ENCODE data around the gene MICB.

Gene MICB

DNA sequence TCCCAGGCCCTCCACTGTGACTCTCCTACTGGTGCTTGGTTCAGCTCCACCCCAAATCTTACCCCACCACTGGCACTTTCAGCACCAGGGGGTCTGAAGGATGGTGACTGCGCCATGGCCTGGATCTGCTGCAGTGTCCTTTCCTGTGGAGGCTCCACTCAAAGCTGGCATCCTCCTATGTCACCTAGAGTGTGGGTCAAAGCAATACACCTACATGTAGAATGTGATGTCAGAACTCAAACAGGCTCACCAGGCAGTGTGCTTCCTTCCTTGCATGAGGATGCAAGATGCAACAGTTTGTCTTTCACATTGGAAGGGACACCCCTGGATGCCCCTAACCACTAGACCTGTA lies 32.8 kb upstream of the MICB start:
- Histone ChIP-seq H2AFZ (no peak overlapping the region), H3K36me3 (ENCODE audit: control insufficient read depth, insufficient read depth, low read length) (no peaks in the 10 kb centered on the region), H3K9ac (no peak overlapping the region), H3K4me3 (ENCODE audit: low read depth, low read length) (no peak overlapping the region), H3K27me3 (ENCODE audit: control insufficient read depth, insufficient read depth, low read length) (no peaks in the 10 kb centered on the region), H3K4me1 (peaks cover 19% of the 10 kb centered on the region), H3K79me2 (no peaks in the 10 kb centered on the region), H3K27ac (no peak overlapping the region), H3K4me2 (ENCODE audit: low read length) (peak overlapping the region; percentile 90), H3K9me3 (ENCODE audit: control insufficient read depth, low read length) (no peaks in the 10 kb centered on the region)
- TF ChIP-seq, protein P1, sequence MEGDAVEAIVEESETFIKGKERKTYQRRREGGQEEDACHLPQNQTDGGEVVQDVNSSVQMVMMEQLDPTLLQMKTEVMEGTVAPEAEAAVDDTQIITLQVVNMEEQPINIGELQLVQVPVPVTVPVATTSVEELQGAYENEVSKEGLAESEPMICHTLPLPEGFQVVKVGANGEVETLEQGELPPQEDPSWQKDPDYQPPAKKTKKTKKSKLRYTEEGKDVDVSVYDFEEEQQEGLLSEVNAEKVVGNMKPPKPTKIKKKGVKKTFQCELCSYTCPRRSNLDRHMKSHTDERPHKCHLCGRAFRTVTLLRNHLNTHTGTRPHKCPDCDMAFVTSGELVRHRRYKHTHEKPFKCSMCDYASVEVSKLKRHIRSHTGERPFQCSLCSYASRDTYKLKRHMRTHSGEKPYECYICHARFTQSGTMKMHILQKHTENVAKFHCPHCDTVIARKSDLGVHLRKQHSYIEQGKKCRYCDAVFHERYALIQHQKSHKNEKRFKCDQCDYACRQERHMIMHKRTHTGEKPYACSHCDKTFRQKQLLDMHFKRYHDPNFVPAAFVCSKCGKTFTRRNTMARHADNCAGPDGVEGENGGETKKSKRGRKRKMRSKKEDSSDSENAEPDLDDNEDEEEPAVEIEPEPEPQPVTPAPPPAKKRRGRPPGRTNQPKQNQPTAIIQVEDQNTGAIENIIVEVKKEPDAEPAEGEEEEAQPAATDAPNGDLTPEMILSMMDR (IDR thresholded peaks at IDR 0.05): no peak

DNA sequence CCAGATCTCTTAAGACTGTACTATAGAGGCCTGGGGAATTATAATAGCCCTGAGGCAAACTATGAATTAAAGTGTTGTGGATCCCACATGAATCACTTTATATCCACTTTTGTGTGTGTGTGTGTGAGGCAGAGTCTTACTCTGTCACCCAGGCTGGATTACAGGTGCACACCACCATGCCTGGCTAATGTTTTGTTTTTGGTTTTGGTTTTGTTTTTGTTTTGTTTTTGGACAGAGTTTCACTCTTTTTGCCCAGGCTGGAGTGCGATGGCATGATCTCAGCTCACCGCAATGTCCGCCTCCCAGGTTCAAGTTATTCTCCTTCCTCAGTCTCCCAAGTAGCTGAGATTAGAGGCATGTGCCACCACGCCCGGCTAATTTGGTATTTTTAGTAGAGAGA lies 32.2 kb upstream of the MICB start:
- no peak overlapping the region for H2AFZ ChIP-seq
- H3K27me3 ChIP-seq (ENCODE audit: control insufficient read depth, insufficient read depth, low read length): no peaks in the 10 kb centered on the region
- H3K4me1 ChIP-seq: peaks cover 19% of the 10 kb centered on the region
- TF ChIP-seq, protein P1 (IDR thresholded peaks at IDR 0.05): no peak
- H3K79me2 ChIP-seq: no peaks in the 10 kb centered on the region
- H3K27ac ChIP-seq: no peak overlapping the region
- no peaks in the 10 kb centered on the region for H3K9me3 ChIP-seq (ENCODE audit: control insufficient read depth, low read length)
- H3K36me3 ChIP-seq (ENCODE audit: control insufficient read depth, insufficient read depth, low read length): no peaks in the 10 kb centered on the region
- H3K4me3 ChIP-seq (ENCODE audit: low read depth, low read length): no peak overlapping the region
- no peak overlapping the region for H3K9ac ChIP-seq
- H3K4me2 ChIP-seq (ENCODE audit: low read length): no peak overlapping the region

DNA sequence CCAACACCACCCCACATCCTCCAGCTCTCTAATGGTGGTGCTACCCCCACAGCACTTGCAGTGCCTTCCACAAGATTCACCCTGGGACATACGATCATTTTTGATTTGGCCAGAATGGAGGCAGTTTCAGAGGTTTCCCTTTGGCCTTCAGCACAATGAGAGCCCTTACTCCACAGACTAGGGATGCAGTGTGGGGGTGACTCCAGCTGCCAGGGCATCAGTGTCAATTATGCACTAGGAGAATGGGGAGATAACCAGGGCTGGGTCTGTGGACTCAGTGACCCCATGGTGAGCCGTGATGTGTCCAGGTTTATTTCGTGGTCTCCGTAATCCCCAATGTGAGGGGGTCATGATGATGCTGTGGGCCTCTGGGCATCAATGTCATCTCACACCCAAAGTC lies 31.5 kb upstream of the MICB start:
- Histone ChIP-seq H3K9me3 (ENCODE audit: control insufficient read depth, low read length) (no peaks in the 10 kb centered on the region), H3K4me3 (ENCODE audit: low read depth, low read length) (no peak overlapping the region), H3K9ac (no peak overlapping the region), H3K4me2 (ENCODE audit: low read length) (no peak overlapping the region), H2AFZ (no peak overlapping the region), H3K36me3 (ENCODE audit: control insufficient read depth, insufficient read depth, low read length) (no peaks in the 10 kb centered on the region), H3K27ac (no peak overlapping the region), H3K27me3 (ENCODE audit: control insufficient read depth, insufficient read depth, low read length) (no peaks in the 10 kb centered on the region), H3K79me2 (no peaks in the 10 kb centered on the region), H3K4me1 (peaks cover 19% of the 10 kb centered on the region)
- TF ChIP-seq, protein P1 (IDR thresholded peaks at IDR 0.05): no peak

DNA sequence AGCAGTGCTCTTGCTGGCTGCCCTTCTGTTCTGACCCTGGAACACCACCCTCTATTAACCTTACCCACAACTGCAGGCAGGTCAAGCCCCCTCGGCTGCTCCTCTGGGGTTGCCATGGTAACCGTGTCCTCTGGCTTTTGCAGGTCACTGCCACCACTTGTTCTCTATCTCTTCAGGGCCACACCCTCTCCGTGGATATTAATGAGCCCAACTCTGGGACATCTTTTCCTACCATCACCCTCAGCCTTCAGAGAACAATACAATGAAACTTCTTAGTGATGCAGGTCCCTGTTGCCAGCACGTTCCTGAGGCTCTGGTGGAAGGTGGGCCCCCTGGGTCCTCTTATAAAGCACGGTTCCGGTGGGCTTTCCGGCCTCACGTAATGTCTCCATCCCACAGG lies 30.8 kb upstream of the MICB start:
- H3K27ac ChIP-seq: no peak overlapping the region
- H3K4me1 ChIP-seq: peaks cover 19% of the 10 kb centered on the region
- no peak overlapping the region for H3K4me3 ChIP-seq (ENCODE audit: low read depth, low read length)

DNA sequence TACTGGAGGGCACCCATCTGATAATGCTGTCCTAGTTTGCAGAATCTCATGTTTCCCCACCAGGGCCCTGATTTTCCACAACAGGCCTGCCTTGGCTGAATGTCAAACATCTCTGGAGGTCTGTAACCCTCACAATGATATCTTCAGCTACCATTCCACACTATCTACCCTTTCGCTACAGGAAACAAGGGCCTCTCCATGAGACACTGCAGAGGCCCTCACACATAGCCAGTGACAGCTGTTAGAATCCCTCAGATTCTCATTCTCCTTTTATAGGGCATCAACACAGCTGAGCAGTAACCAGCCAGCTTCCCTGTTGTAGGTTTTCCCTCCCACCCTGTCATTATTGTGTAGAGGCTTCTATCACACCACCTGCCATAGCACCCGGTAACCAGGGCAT lies 29.6 kb upstream of the MICB start:
- Histone ChIP-seq H3K36me3 (ENCODE audit: control insufficient read depth, insufficient read depth, low read length) (no peaks in the 10 kb centered on the region), H2AFZ (peak overlapping the region; percentile 3), H3K4me2 (ENCODE audit: low read length) (no peak overlapping the region), H3K27ac (no peak overlapping the region), H3K9me3 (ENCODE audit: control insufficient read depth, low read length) (no peaks in the 10 kb centered on the region), H3K9ac (no peak overlapping the region), H3K79me2 (no peaks in the 10 kb centered on the region), H3K4me3 (ENCODE audit: low read depth, low read length) (no peak overlapping the region), H3K4me1 (peaks cover 17% of the 10 kb centered on the region), H3K27me3 (ENCODE audit: control insufficient read depth, insufficient read depth, low read length) (no peaks in the 10 kb centered on the region)
- TF ChIP-seq, protein P1 (IDR thresholded peaks at IDR 0.05): no peak

More for the DNA sequence above, 30.8 kb upstream of the MICB start:
- no peaks in the 10 kb centered on the region for H3K79me2 ChIP-seq
- no peak overlapping the region for H3K4me2 ChIP-seq (ENCODE audit: low read length)
- no peaks in the 10 kb centered on the region for H3K27me3 ChIP-seq (ENCODE audit: control insufficient read depth, insufficient read depth, low read length)
- no peak overlapping the region for H2AFZ ChIP-seq
- H3K9ac ChIP-seq: no peak overlapping the region
- no peaks in the 10 kb centered on the region for H3K36me3 ChIP-seq (ENCODE audit: control insufficient read depth, insufficient read depth, low read length)
- H3K9me3 ChIP-seq (ENCODE audit: control insufficient read depth, low read length): no peaks in the 10 kb centered on the region
- TF ChIP-seq, protein P1 (IDR thresholded peaks at IDR 0.05): no peak

All from parathyroid adenoma (tissue), 2 donors.